H1 (cell line): ENCODE results near the gene RFNG. TPM values are rescaled to one million over a fixed set of nuclear protein-coding genes. Genes with fewer than 3 reads are reported as not detected.

ENCODE experiments used
- CBX5 ChIP-seq: fragments of 300-800, 300-1000 bp; sonication (generic); IDR thresholded peaks from 2 replicates; pipeline ENCODE4 v1.7.1; 2016; ENCODE audit warnings: antibody characterized with exemption, low read length, low read depth
- CREB1 ChIP-seq: IDR thresholded peaks from 2 replicates; pipeline ENCODE4 v1.6.1; 2012; ENCODE audit warnings: inconsistent platforms
- E2F6 ChIP-seq: IDR thresholded peaks from 2 replicates; pipeline ENCODE4 v1.6.1; 2012; ENCODE audit warnings: inconsistent platforms
- FOSL1 ChIP-seq: IDR thresholded peaks from 2 replicates; pipeline ENCODE4 v1.6.1; 2011; ENCODE audit warnings: mild to moderate bottlenecking, low read depth, low read length, moderate library complexity; ENCODE audit not compliant: insufficient read depth
- KDM5A ChIP-seq: fragments of 200-600 bp; IDR thresholded peaks from 2 replicates; pipeline ENCODE4 v1.7.1; 2012; ENCODE audit warnings: mild to moderate bottlenecking, low read length, inconsistent platforms, mixed read lengths
- NANOG ChIP-seq: IDR thresholded peaks from 2 replicates; pipeline ENCODE4 v1.6.1; 2011; ENCODE audit warnings: low read length, low read depth, mild to moderate bottlenecking, inconsistent platforms; ENCODE audit not compliant: insufficient read depth, poor library complexity, severe bottlenecking
- NRF1 ChIP-seq: IDR thresholded peaks from 2 replicates; pipeline ENCODE4 v1.6.1; 2011; ENCODE audit warnings: mild to moderate bottlenecking, low read depth, low read length, improper control_type of control experiment
- polyA plus RNA-seq, 7 experiments: library from polyadenylated mRNA; depleted of rRNA in 3 of 7; stranded (reverse) in 5 of 7; unstranded in 2 of 7; fragments of >200 nt in 5 of 7; fragments of 200-250 nt in 2 of 7; gene quantifications; 1 replicate in 5 of 7; 2 replicates in 1 of 7; 4 replicates in 1 of 7; pipeline versions ENCODE4 v1.2.1 to v1.2.3, GENCODE V29; 2011 to 2013; ENCODE audit warnings: missing spikeins in 2 of 7, mixed read lengths in 2 of 7
- total RNA-seq: library from RNA; stranded (reverse); fragmentation: NEBNext Ultra II Directional; extraction: Animal tissue kit (Norgen Biotek cat#: 25700); gene quantifications from 2 replicates; pipeline ENCODE4 v1.2.1, GENCODE V29; 2021
- TF ChIP-seq, protein P1 (sequence below): fragments of 300-600 bp; sonication (generic); IDR thresholded peaks from 2 replicates; pipeline ENCODE4 v1.7.1; 2012; ENCODE audit warnings: low read length, moderate library complexity, mild to moderate bottlenecking, inconsistent platforms; ENCODE audit not compliant: insufficient replicate concordance

Gene RFNG
- total and polyA plus RNA-seq, 2 of the 8 experiments (the other 6 are each of a cell fraction or from before 2014, with no cell fraction given), result 26.7 to 28.4 TPM

- TF ChIP-seq, protein P1, sequence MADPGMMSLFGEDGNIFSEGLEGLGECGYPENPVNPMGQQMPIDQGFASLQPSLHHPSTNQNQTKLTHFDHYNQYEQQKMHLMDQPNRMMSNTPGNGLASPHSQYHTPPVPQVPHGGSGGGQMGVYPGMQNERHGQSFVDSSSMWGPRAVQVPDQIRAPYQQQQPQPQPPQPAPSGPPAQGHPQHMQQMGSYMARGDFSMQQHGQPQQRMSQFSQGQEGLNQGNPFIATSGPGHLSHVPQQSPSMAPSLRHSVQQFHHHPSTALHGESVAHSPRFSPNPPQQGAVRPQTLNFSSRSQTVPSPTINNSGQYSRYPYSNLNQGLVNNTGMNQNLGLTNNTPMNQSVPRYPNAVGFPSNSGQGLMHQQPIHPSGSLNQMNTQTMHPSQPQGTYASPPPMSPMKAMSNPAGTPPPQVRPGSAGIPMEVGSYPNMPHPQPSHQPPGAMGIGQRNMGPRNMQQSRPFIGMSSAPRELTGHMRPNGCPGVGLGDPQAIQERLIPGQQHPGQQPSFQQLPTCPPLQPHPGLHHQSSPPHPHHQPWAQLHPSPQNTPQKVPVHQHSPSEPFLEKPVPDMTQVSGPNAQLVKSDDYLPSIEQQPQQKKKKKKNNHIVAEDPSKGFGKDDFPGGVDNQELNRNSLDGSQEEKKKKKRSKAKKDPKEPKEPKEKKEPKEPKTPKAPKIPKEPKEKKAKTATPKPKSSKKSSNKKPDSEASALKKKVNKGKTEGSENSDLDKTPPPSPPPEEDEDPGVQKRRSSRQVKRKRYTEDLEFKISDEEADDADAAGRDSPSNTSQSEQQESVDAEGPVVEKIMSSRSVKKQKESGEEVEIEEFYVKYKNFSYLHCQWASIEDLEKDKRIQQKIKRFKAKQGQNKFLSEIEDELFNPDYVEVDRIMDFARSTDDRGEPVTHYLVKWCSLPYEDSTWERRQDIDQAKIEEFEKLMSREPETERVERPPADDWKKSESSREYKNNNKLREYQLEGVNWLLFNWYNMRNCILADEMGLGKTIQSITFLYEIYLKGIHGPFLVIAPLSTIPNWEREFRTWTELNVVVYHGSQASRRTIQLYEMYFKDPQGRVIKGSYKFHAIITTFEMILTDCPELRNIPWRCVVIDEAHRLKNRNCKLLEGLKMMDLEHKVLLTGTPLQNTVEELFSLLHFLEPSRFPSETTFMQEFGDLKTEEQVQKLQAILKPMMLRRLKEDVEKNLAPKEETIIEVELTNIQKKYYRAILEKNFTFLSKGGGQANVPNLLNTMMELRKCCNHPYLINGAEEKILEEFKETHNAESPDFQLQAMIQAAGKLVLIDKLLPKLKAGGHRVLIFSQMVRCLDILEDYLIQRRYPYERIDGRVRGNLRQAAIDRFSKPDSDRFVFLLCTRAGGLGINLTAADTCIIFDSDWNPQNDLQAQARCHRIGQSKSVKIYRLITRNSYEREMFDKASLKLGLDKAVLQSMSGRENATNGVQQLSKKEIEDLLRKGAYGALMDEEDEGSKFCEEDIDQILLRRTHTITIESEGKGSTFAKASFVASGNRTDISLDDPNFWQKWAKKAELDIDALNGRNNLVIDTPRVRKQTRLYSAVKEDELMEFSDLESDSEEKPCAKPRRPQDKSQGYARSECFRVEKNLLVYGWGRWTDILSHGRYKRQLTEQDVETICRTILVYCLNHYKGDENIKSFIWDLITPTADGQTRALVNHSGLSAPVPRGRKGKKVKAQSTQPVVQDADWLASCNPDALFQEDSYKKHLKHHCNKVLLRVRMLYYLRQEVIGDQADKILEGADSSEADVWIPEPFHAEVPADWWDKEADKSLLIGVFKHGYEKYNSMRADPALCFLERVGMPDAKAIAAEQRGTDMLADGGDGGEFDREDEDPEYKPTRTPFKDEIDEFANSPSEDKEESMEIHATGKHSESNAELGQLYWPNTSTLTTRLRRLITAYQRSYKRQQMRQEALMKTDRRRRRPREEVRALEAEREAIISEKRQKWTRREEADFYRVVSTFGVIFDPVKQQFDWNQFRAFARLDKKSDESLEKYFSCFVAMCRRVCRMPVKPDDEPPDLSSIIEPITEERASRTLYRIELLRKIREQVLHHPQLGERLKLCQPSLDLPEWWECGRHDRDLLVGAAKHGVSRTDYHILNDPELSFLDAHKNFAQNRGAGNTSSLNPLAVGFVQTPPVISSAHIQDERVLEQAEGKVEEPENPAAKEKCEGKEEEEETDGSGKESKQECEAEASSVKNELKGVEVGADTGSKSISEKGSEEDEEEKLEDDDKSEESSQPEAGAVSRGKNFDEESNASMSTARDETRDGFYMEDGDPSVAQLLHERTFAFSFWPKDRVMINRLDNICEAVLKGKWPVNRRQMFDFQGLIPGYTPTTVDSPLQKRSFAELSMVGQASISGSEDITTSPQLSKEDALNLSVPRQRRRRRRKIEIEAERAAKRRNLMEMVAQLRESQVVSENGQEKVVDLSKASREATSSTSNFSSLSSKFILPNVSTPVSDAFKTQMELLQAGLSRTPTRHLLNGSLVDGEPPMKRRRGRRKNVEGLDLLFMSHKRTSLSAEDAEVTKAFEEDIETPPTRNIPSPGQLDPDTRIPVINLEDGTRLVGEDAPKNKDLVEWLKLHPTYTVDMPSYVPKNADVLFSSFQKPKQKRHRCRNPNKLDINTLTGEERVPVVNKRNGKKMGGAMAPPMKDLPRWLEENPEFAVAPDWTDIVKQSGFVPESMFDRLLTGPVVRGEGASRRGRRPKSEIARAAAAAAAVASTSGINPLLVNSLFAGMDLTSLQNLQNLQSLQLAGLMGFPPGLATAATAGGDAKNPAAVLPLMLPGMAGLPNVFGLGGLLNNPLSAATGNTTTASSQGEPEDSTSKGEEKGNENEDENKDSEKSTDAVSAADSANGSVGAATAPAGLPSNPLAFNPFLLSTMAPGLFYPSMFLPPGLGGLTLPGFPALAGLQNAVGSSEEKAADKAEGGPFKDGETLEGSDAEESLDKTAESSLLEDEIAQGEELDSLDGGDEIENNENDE, result no peak
- no peak for TF ChIP-seq E2F6
- TF ChIP-seq FOSL1, result no peak
- TF ChIP-seq CBX5, result no peak
- TF ChIP-seq CREB1, result no peak
- no peak for TF ChIP-seq NRF1
- TF ChIP-seq NANOG, result no peak
- no peak for TF ChIP-seq KDM5A
These were observed 2.1 kb downstream of the RFNG start (continued) for GRCh38 chr17:82049521-82049971.
